K562 (cell line): ENCODE measurements around the gene CYFIP2. TPM values are rescaled to one million over a fixed set of nuclear protein-coding genes. Genes with fewer than 3 reads are reported as not detected.

Experiments
- CEBPB ChIP-seq: fragments of 450-650 bp; IDR thresholded peaks from 2 replicates; pipeline ENCODE4 v1.6.1; 2016; ENCODE audit warnings: missing genetic modification characterization, missing compliant biosample characterization
- CHD2 ChIP-seq: IDR thresholded peaks from 2 replicates; pipeline ENCODE4 v1.6.1; 2011; ENCODE audit warnings: low read depth, low read length
- MTF1 ChIP-seq: fragments of 250-450 bp; sonication (Bioruptor Pico); IDR thresholded peaks from 2 replicates; pipeline ENCODE4 v1.9.0; 2021; ENCODE audit warnings: moderate library complexity, mild to moderate bottlenecking, inconsistent platforms, borderline replicate concordance
- NFIC ChIP-seq: fragments of 450-650 bp; IDR thresholded peaks from 2 replicates; pipeline ENCODE4 v1.6.1; 2017; ENCODE audit warnings: mild to moderate bottlenecking, inconsistent platforms
- NR0B1 ChIP-seq: fragments of 450-650 bp; IDR thresholded peaks from one replicate; pipeline ENCODE4 v1.6.1; 2018; ENCODE audit warnings: mild to moderate bottlenecking, moderate library complexity; ENCODE audit not compliant: partially characterized antibody
- SAP30 ChIP-seq: fragments of 200-600 bp; sonication (generic); IDR thresholded peaks from 2 replicates; pipeline ENCODE4 v1.6.1; 2012; ENCODE audit warnings: borderline replicate concordance, low read depth, mild to moderate bottlenecking, moderate library complexity, low read length, control low read depth, inconsistent platforms; ENCODE audit not compliant: insufficient read depth, poor library complexity, severe bottlenecking
- U2AF1 ChIP-seq: fragments of 200-400 bp; formaldehyde crosslinking; optimal IDR thresholded peaks from 2 replicates; pipeline ENCODE3; 2017; ENCODE audit warnings: mild to moderate bottlenecking, low read depth, low read length, moderate library complexity
- ZBED1 ChIP-seq: IDR thresholded peaks from 2 replicates; pipeline ENCODE4 v1.6.1; 2014
- ZNF165 ChIP-seq: fragments of 250-450 bp; sonication (Bioruptor Pico); IDR thresholded peaks from 2 replicates; pipeline ENCODE4 v1.4.0; 2020; ENCODE audit warnings: borderline replicate concordance
- ZNF707 ChIP-seq: fragments of 250-450 bp; sonication (Bioruptor Pico); conservative IDR thresholded peaks from 2 replicates; pipeline ENCODE4 v1.8.0; 2022; ENCODE audit warnings: inconsistent platforms, mild to moderate bottlenecking, moderate library complexity
- polyA plus RNA-seq, 8 experiments: library from polyadenylated mRNA; depleted of rRNA in 4 of 8; stranded (reverse) in 5 of 8; unstranded in 3 of 8; fragments of >200 nt; fragmentation: Nextera tagmentation in 2 of 8; fragmentation: Illumina TruSeq in 1 of 8; extraction: Ambion mirVana in 2 of 8; extraction: Trizol in 1 of 8; gene quantifications; 2 replicates each; pipeline versions ENCODE4 v1.2.1 to v1.2.3, GENCODE V29; 2011 to 2014; ENCODE audit warnings: inconsistent platforms in 1 of 8, missing spikeins in 1 of 8
- total RNA-seq, 7 experiments: library from RNA; depleted of rRNA in 6 of 7; stranded (reverse); fragments of >200 nt in 6 of 7; fragmentation: Illumina TruSeq in 2 of 7; extraction: Trizol in 2 of 7; gene quantifications; 2 replicates each; pipeline versions ENCODE4 v1.2.1 to v1.2.3, GENCODE V29; 2011 to 2021; ENCODE audit warnings: low replicate concordance in 1 of 7
- TF ChIP-seq, protein P1 (sequence below), 2 experiments: fragments of 450-650 bp in 1 of 2; sonication (generic) in 1 of 2; formaldehyde crosslinking in 1 of 2; IDR thresholded peaks; 2 replicates each; pipeline versions ENCODE4 v1.7.1 to v1.9.0; 2016 to 2022; ENCODE audit warnings: inconsistent platforms in 1 of 2, mild to moderate bottlenecking in 1 of 2, missing genetic modification reagents in 1 of 2
- TF ChIP-seq, protein P2 (sequence below), 2 experiments: fragments of 250-450 bp in 1 of 2; fragments of 450-650 bp in 1 of 2; sonication (Bioruptor Pico) in 1 of 2; IDR thresholded peaks; 2 replicates each; pipeline versions ENCODE4 v1.6.1 to v1.8.0; 2016 to 2021; ENCODE audit warnings: mild to moderate bottlenecking in 2 of 2, moderate library complexity in 2 of 2, missing compliant biosample characterization in 1 of 2, missing genetic modification characterization in 1 of 2
- TF ChIP-seq, protein P3 (sequence below): fragments of 450-650 bp; IDR thresholded peaks from 2 replicates; pipeline ENCODE4 v1.6.1; 2014; ENCODE audit warnings: low read depth, mild to moderate bottlenecking, moderate library complexity, borderline replicate concordance

Gene CYFIP2
- total and polyA plus RNA-seq, 9 of the 15 experiments (the other 6 are each of a cell fraction or from before 2014, with no cell fraction given): 0.76 to 2.9 (median 1.4) TPM; not detected in 1

GRCh38 chr5:157278319-157279037 lies 12.6 kb downstream of the CYFIP2 start (continued):
- TF ChIP-seq, protein P1, sequence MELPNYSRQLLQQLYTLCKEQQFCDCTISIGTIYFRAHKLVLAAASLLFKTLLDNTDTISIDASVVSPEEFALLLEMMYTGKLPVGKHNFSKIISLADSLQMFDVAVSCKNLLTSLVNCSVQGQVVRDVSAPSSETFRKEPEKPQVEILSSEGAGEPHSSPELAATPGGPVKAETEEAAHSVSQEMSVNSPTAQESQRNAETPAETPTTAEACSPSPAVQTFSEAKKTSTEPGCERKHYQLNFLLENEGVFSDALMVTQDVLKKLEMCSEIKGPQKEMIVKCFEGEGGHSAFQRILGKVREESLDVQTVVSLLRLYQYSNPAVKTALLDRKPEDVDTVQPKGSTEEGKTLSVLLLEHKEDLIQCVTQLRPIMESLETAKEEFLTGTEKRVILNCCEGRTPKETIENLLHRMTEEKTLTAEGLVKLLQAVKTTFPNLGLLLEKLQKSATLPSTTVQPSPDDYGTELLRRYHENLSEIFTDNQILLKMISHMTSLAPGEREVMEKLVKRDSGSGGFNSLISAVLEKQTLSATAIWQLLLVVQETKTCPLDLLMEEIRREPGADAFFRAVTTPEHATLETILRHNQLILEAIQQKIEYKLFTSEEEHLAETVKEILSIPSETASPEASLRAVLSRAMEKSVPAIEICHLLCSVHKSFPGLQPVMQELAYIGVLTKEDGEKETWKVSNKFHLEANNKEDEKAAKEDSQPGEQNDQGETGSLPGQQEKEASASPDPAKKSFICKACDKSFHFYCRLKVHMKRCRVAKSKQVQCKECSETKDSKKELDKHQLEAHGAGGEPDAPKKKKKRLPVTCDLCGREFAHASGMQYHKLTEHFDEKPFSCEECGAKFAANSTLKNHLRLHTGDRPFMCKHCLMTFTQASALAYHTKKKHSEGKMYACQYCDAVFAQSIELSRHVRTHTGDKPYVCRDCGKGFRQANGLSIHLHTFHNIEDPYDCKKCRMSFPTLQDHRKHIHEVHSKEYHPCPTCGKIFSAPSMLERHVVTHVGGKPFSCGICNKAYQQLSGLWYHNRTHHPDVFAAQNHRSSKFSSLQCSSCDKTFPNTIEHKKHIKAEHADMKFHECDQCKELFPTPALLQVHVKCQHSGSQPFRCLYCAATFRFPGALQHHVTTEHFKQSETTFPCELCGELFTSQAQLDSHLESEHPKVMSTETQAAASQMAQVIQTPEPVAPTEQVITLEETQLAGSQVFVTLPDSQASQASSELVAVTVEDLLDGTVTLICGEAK (IDR thresholded peaks at IDR 0.05): no peak
- TF ChIP-seq, protein P1 (CRISPR knock-in tag; IDR thresholded peaks at IDR 0.05): no peak
- TF ChIP-seq ZNF165 (CRISPR knock-in tag) (peak; percentile 97), SAP30 (no peak), CEBPB (tag) (no peak), NFIC (no peak), ZBED1 (no peak), MTF1 (CRISPR knock-in tag) (peak; percentile 84; the same call in 1 of the 2 replicates), CHD2 (no peak), NR0B1 (no peak), U2AF1 (no peak), ZNF707 (CRISPR knock-in tag) (peak; percentile 62; the same call in 1 of the 2 replicates)
- TF ChIP-seq, protein P2, sequence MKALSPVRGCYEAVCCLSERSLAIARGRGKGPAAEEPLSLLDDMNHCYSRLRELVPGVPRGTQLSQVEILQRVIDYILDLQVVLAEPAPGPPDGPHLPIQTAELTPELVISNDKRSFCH (CRISPR knock-in tag; IDR thresholded peaks at IDR 0.05): peak; percentile 88
- TF ChIP-seq, protein P2 (tag; IDR thresholded peaks at IDR 0.05): no peak
- TF ChIP-seq, protein P3, sequence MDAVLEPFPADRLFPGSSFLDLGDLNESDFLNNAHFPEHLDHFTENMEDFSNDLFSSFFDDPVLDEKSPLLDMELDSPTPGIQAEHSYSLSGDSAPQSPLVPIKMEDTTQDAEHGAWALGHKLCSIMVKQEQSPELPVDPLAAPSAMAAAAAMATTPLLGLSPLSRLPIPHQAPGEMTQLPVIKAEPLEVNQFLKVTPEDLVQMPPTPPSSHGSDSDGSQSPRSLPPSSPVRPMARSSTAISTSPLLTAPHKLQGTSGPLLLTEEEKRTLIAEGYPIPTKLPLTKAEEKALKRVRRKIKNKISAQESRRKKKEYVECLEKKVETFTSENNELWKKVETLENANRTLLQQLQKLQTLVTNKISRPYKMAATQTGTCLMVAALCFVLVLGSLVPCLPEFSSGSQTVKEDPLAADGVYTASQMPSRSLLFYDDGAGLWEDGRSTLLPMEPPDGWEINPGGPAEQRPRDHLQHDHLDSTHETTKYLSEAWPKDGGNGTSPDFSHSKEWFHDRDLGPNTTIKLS: no peak
